ENCODE measurements around the gene KREMEN2.

DNA sequence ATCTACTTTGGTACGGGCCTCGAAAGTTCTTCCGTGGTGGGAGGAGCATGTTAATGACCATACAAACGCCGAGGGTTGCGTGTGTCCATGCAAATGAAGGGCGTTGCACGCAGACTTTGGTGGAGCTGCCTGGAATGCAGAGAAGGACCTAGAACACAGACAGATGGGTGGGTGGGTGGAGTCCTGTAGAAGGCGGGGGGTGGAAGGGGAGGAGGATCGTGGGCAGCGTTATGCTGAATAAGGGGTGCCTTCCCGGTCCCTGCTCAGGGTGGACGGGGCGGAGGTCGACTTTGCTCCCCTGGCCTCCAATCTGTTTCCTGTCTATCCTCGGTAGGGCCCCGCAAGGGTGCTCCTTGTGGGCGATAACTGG is 4.3 kb downstream of the KREMEN2 start:
- TF ChIP-seq, protein P1, sequence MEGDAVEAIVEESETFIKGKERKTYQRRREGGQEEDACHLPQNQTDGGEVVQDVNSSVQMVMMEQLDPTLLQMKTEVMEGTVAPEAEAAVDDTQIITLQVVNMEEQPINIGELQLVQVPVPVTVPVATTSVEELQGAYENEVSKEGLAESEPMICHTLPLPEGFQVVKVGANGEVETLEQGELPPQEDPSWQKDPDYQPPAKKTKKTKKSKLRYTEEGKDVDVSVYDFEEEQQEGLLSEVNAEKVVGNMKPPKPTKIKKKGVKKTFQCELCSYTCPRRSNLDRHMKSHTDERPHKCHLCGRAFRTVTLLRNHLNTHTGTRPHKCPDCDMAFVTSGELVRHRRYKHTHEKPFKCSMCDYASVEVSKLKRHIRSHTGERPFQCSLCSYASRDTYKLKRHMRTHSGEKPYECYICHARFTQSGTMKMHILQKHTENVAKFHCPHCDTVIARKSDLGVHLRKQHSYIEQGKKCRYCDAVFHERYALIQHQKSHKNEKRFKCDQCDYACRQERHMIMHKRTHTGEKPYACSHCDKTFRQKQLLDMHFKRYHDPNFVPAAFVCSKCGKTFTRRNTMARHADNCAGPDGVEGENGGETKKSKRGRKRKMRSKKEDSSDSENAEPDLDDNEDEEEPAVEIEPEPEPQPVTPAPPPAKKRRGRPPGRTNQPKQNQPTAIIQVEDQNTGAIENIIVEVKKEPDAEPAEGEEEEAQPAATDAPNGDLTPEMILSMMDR (IDR thresholded peaks at IDR 0.05; ENCODE audit: insufficient read depth, low read depth, low read length): no peak
- TF ChIP-seq EZH2 (IDR thresholded peaks at IDR 0.05; ENCODE audit: insufficient read depth, low read length): no peak
